C4-2B (cell line): ENCODE results near the gene CDV3.

Experiments
- CTCF ChIP-seq: fragments of 450-650 bp; conservative IDR thresholded peaks from 2 replicates; pipeline ENCODE4 v1.5.1; 2017; ENCODE audit warnings: mild to moderate bottlenecking
- ZFX ChIP-seq: fragments of 450-650 bp; IDR thresholded peaks from 2 replicates; pipeline ENCODE4 v1.6.1; 2017

GRCh38 chr3:133572158-133573053 is 1.1 kb upstream of the CDV3 start:
- TF ChIP-seq CTCF, result no peak
- TF ChIP-seq ZFX, result no peak
